WTC11 (cell line): Measurements from ENCODE around the gene ENAH.

Source experiments
- ATF1 ChIP-seq: sonication (generic); formaldehyde crosslinking; IDR thresholded peaks from 2 replicates; pipeline ENCODE4 v1.8.1; 2023; ENCODE audit warnings: mild to moderate bottlenecking, moderate library complexity, missing genetic modification reagents
- ATF2 ChIP-seq: sonication (generic); formaldehyde crosslinking; IDR thresholded peaks from 2 replicates; pipeline ENCODE4 v1.8.1; 2022; ENCODE audit warnings: low read depth, missing genetic modification reagents, borderline replicate concordance
- ATF3 ChIP-seq: sonication (generic); formaldehyde crosslinking; conservative IDR thresholded peaks from 2 replicates; pipeline ENCODE4 v1.8.1; 2022; ENCODE audit warnings: mild to moderate bottlenecking, missing genetic modification reagents
- CBFB ChIP-seq: sonication (generic); formaldehyde crosslinking; IDR thresholded peaks from 2 replicates; pipeline ENCODE4 v1.8.1; 2022; ENCODE audit warnings: mild to moderate bottlenecking, low read depth, missing genetic modification reagents
- CTCF ChIP-seq: fragments of 200-600 bp; IDR thresholded peaks from 2 replicates; pipeline ENCODE4 v1.8.0; 2022; ENCODE audit warnings: antibody characterized with exemption
- ERG ChIP-seq: fragments of 250-450 bp; sonication (Bioruptor Pico); IDR thresholded peaks from 2 replicates; pipeline ENCODE4 v1.8.0; 2021; ENCODE audit warnings: mild to moderate bottlenecking
- TEAD1 ChIP-seq: sonication (generic); formaldehyde crosslinking; IDR thresholded peaks from 2 replicates; pipeline ENCODE4 v1.8.0; 2022; ENCODE audit warnings: mild to moderate bottlenecking, missing genetic modification reagents
- ZBTB43 ChIP-seq: sonication (generic); formaldehyde crosslinking; IDR thresholded peaks from 2 replicates; pipeline ENCODE4 v1.8.1; 2023; ENCODE audit warnings: mild to moderate bottlenecking, missing genetic modification reagents

- no peak for TF ChIP-seq CTCF
- TF ChIP-seq ZBTB43, result no peak
- TF ChIP-seq CBFB (CRISPR knock-in tag), result no peak
- no peak for TF ChIP-seq TEAD1 (CRISPR knock-in tag)
- no peak for TF ChIP-seq ATF2 (CRISPR knock-in tag)
- TF ChIP-seq ERG (CRISPR knock-in tag), result no peak
- TF ChIP-seq ATF1, result no peak
- TF ChIP-seq ATF3 (CRISPR knock-in tag), result no peak
These were observed 14.4 kb upstream of the ENAH start for GRCh38 chr1:225667362-225667761.
